ENCODE data around the gene ZFYVE21.

ZFYVE21 gene

DNA sequence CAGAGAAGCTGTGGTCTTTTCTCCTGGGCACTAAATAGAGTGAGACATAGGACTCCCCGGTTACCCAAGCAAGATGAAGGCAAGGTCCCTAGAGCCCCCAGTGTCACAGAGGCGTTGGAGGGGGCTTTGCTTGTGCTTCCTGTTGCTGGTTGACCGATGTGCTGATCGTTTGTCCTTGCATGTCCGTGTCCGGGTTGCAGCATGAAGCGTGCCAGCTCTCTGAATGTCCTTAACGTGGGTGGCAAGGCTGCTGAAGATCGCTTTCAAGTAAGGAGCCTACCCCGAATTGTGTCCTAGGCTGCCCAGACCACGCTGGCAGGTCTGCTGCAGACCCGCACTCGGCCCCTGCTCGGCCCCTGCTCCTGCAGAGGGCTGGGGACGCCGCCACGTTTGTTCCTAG is 23.5 kb upstream of the ZFYVE21 start:
- no peak overlapping the region for H3K4me3 ChIP-seq (ENCODE audit: control insufficient read depth, low read depth, low read length)
- no peak for DNase-seq (ENCODE audit: low read depth)
- TF ChIP-seq, protein P1, sequence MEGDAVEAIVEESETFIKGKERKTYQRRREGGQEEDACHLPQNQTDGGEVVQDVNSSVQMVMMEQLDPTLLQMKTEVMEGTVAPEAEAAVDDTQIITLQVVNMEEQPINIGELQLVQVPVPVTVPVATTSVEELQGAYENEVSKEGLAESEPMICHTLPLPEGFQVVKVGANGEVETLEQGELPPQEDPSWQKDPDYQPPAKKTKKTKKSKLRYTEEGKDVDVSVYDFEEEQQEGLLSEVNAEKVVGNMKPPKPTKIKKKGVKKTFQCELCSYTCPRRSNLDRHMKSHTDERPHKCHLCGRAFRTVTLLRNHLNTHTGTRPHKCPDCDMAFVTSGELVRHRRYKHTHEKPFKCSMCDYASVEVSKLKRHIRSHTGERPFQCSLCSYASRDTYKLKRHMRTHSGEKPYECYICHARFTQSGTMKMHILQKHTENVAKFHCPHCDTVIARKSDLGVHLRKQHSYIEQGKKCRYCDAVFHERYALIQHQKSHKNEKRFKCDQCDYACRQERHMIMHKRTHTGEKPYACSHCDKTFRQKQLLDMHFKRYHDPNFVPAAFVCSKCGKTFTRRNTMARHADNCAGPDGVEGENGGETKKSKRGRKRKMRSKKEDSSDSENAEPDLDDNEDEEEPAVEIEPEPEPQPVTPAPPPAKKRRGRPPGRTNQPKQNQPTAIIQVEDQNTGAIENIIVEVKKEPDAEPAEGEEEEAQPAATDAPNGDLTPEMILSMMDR (conservative IDR thresholded peaks at IDR 0.05; ENCODE audit: control insufficient read depth, insufficient read depth, low read depth, low read length) = no peak

DNA sequence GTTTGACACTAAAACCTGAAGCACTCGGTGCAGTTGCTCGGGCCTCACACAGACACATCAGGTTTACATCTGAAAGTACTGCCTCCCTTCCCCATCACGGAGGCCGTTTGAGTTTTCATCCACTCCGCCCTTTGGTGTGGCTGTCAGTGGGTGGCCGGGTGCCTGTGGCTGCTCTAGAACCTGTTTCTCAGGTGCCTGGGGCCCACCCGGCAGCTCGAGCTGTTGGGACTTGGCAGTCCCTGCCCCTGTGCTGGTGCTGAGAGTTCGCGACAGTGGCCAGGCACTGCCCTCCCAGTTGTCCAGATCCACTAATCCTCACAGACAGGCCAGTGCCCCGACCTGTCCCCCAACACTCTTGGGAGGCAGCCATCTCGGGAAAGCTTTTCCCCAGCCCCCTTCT is 22.7 kb upstream of the ZFYVE21 start:
- H3K4me3 ChIP-seq (ENCODE audit: control insufficient read depth, low read depth, low read length) = no peak overlapping the region
- no peak for DNase-seq (ENCODE audit: low read depth)
- TF ChIP-seq, protein P1 (conservative IDR thresholded peaks at IDR 0.05; ENCODE audit: control insufficient read depth, insufficient read depth, low read depth, low read length) = no peak

DNA sequence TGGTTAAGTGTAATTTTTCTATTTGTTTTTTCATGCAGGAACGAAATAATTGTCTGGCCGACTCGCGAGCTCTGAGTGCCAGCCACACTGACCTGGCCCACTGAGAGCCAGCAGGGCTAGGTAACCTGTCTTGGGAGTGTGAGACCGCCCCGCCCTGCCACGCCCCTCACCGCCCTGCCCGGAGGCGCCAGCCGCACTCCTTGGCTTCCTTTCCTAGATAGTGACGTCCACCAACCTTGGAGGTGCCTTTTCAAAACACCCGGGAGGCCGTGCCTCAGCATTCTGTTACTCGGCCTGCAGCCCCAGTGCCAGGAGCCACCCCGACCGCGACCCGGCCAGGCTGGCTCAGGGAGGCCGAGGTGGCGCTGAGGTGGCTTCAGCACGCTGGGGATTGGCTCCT is 22.1 kb upstream of the ZFYVE21 start:
- TF ChIP-seq, protein P1 (conservative IDR thresholded peaks at IDR 0.05; ENCODE audit: control insufficient read depth, insufficient read depth, low read depth, low read length) = no peak
- H3K4me3 ChIP-seq (ENCODE audit: control insufficient read depth, low read depth, low read length) = no peak overlapping the region
- no peak for DNase-seq (ENCODE audit: low read depth)

DNA sequence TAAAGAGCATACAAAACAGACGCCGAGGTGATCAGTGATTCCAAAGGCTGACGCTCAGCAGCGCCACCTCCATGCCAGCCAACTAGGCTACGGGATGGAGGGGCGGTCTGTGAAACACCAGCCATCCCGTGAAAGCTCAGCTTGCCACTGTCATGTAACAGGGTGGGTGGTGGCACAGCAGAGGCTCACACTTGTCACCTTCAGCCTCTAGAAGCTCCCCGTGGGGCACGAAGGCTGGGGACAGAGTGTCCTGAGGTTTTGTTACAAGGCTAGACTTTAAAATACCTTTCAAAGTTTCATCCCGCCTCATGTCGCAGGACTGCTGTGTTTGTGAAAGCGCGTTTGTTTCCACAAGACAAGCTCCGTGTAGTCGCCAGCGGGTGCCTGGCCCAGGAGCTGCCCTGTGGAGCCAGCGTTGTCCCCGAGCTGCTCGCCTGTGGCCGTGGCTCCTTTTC is 21.0 kb upstream of the ZFYVE21 start:
- no peak for DNase-seq (ENCODE audit: low read depth)
- no peak overlapping the region for H3K4me3 ChIP-seq (ENCODE audit: control insufficient read depth, low read depth, low read length)
- TF ChIP-seq, protein P1 (conservative IDR thresholded peaks at IDR 0.05; ENCODE audit: control insufficient read depth, insufficient read depth, low read depth, low read length) = no peak

DNA sequence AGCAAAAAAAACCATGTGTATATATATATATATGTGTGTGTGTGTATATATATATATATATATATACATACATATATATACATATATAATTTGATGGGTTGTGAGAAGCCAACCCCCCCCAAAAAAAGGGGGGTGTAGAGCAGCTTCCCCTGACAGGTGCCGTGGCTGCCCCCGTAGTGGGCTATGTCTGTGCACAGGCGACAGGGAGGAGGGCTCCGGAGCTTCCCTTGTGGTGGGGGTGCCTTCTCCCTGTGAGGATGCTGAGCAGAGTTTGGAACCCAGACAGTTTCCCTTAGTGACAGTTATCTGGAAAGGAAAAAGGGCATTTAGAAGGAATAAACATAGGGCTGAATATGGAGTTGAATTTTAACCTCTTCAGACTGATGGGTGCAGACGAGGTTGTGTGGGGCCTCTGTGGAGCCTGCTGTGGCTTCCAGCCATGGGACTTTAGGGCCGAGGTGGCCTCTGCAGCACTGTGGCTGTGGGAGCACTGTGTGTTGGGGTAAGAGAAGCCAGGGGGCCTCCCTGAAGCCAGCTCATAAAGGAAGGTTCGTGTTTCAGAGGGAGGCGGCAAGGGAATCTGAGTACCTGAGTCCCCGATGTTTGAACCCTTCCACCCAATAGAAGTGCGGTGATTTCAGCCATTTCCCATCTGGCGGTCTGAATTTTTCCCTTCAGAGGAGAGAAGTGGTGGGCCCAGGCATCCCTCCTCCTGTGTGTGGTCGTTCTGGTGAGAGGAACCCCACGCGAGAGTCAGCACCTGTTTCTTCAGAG is 20.1 kb upstream of the ZFYVE21 start:
- TF ChIP-seq, protein P1 (conservative IDR thresholded peaks at IDR 0.05; ENCODE audit: control insufficient read depth, insufficient read depth, low read depth, low read length) = no peak
- no peak overlapping the region for H3K4me3 ChIP-seq (ENCODE audit: control insufficient read depth, low read depth, low read length)
- no peak for DNase-seq (ENCODE audit: low read depth)

DNA sequence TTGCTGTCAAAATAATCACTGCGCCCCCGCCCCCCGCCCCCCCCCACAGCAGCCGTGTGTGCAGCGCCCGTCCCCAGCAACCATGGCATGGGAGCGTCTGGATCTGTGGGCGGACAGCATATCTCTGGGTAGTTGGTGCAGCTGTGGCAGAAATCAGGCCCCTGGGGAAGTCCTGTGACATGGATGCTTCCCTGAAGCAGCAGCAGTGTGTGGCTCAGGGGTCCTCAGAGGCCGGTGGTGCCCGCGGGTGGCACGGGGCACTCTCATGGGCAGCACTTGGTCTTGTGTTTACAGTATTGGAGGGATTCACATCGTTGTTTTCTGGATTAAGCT is 19.6 kb upstream of the ZFYVE21 start:
- TF ChIP-seq, protein P1 (conservative IDR thresholded peaks at IDR 0.05; ENCODE audit: control insufficient read depth, insufficient read depth, low read depth, low read length) = no peak
- H3K4me3 ChIP-seq (ENCODE audit: control insufficient read depth, low read depth, low read length) = no peak overlapping the region
- DNase-seq (ENCODE audit: low read depth) = no peak
